GM12872 (cell line): Measurements from ENCODE around the gene TWNK.

Source experiments
- TF ChIP-seq, protein P1 (sequence below): IDR thresholded peaks from 3 replicates; pipeline ENCODE4 v1.5.1; 2011; ENCODE audit warnings: low read depth, mild to moderate bottlenecking, low read length, moderate library complexity; ENCODE audit not compliant: insufficient read depth

TWNK gene

GRCh38 chr10:101031796-101032636, 44.7 kb downstream of the TWNK start:
- TF ChIP-seq, protein P1, sequence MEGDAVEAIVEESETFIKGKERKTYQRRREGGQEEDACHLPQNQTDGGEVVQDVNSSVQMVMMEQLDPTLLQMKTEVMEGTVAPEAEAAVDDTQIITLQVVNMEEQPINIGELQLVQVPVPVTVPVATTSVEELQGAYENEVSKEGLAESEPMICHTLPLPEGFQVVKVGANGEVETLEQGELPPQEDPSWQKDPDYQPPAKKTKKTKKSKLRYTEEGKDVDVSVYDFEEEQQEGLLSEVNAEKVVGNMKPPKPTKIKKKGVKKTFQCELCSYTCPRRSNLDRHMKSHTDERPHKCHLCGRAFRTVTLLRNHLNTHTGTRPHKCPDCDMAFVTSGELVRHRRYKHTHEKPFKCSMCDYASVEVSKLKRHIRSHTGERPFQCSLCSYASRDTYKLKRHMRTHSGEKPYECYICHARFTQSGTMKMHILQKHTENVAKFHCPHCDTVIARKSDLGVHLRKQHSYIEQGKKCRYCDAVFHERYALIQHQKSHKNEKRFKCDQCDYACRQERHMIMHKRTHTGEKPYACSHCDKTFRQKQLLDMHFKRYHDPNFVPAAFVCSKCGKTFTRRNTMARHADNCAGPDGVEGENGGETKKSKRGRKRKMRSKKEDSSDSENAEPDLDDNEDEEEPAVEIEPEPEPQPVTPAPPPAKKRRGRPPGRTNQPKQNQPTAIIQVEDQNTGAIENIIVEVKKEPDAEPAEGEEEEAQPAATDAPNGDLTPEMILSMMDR, result no peak

DNA sequence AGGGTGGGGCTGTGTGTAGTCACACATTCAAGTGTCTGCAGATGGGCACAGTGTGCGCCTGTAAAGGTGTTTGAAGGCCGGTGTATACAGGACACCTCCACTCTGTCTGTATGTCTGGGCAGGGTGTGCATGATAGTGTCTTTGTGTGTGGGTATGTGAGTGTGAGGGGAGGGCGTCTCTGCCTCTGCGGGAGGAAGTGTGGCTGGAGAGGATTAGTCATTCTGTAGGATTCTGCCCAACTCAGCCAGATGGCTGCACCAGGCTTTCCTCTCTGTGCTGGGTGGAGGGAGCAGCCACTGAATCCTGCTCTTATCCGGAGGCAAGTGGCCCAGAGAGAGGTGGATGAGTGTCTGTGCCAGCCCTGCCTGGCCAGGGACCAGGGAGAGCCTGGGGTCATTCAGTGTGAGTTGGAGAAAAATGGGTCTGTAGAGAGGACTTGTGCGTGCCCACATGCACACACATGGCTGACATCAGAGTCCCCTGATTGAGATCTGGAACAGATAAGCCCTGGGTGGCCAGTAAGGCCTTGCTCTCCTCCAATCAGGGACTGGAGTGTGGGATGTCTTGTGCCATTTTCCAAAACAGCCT, 45.4 kb downstream of the TWNK start:
- TF ChIP-seq, protein P1, result no peak

- TF ChIP-seq, protein P1, result no peak
Observed at GRCh38 chr10:101033276-101033675, 45.9 kb downstream of the TWNK start.

DNA sequence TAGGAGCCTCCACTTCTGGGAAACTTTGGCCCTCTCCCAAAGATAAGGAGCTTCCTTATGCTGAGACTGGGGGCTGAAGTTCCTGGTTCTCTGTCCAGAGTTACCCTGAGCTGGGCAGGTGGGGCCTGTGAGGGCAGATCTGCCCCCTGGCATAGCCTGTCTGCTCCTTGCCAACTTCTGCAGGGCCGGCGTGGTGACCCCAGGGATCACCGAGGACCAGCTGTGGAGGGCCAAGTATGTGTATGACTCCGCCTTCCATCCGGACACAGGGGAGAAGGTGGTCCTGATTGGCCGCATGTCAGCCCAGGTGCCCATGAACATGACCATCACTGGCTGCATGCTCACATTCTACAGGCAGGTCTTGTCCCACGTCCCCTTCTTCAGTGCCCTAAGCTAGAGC, 48.0 kb downstream of the TWNK start:
- TF ChIP-seq, protein P1, result no peak

DNA sequence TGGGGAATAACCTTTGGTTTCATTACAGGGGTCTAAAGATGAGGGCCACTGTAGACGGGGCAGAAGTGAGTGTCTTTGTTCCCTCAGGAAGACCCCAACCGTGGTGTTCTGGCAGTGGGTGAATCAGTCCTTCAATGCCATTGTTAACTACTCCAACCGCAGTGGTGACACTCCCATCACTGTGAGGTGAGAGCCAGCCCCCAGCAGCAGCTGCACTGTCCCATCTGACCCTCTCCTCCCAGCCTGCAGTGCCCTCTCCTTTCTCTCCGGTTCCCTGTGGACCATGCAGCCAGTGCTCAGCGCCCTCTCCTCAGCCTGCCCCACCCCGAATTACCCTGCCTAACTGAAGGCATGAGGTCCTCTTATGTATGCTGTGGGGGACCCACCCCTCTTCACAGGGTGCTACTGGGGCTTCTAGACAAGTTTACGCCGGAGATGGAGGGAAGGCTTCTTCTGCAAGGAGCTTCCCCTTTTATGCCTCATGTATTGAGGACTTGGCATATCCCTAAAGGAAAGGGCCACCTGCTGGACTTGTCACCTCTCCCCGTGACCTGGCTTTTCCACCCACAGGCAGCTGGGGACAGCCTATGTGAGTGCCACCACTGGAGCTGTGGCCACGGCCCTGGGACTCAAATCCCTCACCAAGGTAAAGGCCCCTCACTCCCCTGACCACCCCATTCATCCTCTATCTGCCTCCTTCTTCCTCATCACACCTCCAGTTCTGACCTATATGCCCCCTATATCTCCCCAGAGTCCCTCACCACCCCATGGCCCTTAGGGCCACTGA, 48.8 kb downstream of the TWNK start:
- TF ChIP-seq, protein P1, result no peak

DNA sequence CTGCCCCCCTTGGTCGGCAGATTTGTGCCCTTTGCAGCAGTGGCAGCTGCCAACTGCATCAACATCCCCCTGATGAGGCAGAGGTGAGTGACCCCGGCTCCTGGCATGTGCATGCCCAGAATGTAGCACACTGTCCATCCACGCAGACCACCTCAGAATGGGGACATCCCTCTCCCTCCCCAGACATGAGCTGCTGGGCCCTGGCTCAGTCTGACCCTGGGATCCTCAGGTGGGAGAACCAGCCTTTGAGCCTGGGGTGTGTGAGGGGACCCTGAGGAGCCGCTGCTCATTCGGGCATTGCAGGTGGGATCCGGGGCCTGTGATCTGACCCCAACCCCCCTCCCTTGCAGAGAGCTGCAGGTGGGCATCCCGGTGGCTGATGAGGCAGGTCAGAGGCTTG, 49.4 kb downstream of the TWNK start:
- TF ChIP-seq, protein P1, result no peak

- TF ChIP-seq, protein P1, result 0 out of 3 replicates have a peak, but pooled peaks have one; percentile 24
Observed at GRCh38 chr10:101038484-101038883, 51.1 kb downstream of the TWNK start.
